ENCODE measurements around the gene SNAP25.

Gene SNAP25

GRCh38 chr20:10332656-10333415 is 114.2 kb downstream of the SNAP25 start:
- peak; percentile 83 for DNase-seq (ENCODE audit: low read depth)

- DNase-seq (ENCODE audit: low read depth): no peak
Measured at GRCh38 chr20:10336959-10337729, 118.5 kb downstream of the SNAP25 start.

DNA sequence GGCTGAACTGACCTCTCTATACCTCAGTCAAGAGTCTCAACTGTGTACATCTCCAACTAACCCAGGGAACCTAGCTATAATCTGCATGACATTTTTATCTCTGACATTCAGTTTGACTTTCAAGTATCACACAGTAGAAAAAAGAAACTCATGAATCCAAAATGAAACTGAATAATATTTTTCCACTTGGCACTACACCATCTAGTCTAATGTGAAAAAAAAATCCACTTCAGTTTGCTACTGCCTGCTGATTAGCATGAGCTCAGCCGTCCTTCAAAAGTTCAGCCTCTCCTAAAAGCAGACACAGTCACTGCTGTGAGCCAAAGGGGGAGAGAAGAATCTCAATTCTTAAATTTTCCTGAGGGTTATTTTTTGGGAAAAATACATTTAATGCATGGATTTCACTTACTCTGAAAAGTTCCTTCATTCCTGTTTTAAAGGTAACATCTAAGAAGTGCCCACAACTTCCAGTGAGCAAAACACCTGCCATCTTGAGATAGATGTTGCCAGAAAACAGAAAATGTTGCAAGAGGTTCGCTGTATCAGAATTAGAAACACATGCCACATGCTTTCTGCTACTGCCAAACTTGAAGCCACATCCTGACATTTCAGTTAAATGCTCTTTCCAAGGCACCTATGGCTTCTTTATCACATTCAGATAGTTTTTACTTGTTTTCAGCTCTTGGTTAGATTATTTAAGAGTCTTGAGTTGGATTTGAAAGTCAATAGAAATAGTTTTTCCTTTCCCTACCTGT is 120.0 kb downstream of the SNAP25 start:
- DNase-seq (ENCODE audit: low read depth): no peak

DNA sequence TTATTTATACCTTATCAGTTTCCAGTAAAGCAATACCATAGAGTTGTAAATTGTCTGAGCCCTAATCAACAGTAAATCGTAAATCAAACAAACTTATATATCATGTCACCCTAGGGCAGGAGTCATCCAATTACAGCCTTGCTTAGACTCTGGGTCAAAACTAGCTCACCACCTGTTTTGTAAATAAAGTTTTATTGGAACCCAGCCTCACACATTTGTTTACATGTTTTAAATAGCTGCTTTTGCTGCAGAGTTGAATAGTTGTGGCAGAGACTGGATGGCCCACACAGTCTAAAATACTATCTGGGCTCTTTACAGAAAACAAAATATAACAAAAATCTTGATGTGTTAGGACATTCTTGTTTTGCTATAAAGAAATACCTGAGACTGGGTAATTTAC is 121.0 kb downstream of the SNAP25 start:
- no peak for DNase-seq (ENCODE audit: low read depth)

- no peak for DNase-seq (ENCODE audit: low read depth)
Measured at GRCh38 chr20:10342152-10342551, 123.5 kb downstream of the SNAP25 start.

DNA sequence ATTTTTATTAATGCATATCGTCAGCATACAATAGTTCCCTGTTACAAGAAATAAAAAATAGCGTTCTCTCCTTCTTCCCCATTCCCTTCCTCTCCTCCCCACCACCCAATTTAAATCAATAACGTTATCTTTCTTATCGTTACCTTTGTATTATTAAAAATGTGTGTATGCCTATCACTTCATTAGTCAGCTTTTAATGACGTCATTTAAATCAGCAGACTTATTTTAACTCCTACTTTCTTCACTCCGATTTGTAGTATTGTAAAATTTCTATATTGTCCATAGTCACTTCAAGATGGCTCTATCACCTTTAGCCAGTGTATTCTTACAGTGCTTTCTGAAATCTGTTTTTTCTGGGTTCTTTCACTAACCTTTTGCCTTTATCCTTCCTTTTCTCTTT is 126.3 kb downstream of the SNAP25 start:
- no peak for DNase-seq (ENCODE audit: low read depth)

- DNase-seq (ENCODE audit: low read depth): no peak
Measured at GRCh38 chr20:10347086-10347880, 128.7 kb downstream of the SNAP25 start.

- no peak for DNase-seq (ENCODE audit: low read depth)
Measured at GRCh38 chr20:10349118-10349517, 130.5 kb downstream of the SNAP25 start.

DNA sequence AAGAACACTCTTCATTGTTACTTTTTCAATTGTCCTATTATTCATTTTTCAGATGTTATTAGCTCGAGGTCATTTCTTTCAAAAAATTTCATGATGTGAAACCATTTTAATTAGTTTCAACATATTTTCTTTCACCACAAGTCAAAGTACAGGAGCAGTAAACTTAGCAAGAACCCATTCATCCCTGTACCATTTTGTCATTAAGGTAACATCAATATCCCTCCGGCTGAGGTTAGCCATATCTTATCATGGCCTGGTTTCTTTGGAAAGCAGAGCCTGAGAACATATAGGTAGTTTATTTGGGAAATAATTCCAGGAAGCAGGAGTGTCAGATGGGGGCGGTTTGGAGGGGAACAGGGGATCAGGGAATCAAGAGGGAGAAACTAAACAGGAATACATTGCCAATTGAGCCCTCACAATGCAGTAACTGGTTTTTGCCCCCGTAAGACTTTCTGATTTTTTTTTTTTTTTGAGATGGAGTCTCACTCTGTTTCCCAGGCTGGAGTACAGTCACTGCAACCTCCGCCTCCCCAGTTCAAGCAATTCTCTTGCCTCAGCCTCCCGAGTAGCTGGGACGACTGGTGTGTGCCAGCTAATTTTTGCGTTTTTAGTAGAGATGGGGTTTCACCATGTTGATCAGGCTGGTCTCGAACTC is 131.7 kb downstream of the SNAP25 start:
- no peak for DNase-seq (ENCODE audit: low read depth)

DNA sequence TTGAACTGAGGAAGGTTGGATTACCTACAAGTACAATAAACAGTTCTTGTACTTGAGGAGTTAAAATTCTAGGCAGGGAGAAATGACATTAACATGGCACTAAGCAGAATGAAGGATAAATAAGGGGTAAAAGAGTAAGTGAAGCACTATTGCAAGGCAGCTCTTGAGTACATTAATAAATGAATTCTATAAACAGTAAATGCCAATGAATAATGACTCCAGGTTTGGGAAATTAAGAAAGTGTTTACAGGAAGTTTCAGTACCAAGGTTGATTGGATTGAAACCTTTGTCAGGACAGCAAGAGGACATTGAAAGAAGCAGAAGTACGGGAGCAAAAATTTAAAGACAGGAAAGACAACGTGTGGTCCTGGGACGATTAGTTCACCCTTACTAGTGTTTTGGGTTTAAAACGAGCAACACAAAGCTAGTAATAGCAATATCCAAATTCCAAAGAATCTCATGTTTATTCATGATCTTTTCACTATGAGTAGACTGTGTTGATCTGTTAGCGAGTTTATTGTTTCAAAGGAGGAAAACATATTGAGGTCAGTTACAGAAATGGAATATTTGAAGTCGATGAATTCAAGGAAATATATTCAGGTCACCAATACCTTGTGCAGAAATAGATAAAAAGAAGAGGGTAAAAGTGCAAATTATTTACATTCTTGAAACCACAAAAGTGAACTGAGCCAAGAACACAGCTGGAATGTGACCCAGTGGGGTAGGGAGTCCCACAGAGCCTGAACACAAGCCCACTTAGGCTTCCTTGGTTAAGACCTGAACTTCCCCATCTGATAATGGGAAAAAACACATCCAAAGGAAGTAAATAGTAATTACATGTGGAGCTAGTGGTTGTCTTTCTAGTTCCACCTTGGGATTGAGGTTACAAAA is 134.5 kb downstream of the SNAP25 start:
- no peak for DNase-seq (ENCODE audit: low read depth)

GRCh38 chr20:10356628-10357027 is 138.0 kb downstream of the SNAP25 start:
- no peak for DNase-seq (ENCODE audit: low read depth)

All from fibroblast of the conjunctiva (primary cell).